NCI-H1694 treated with DMSO at 0.1 percent for 48 hours (cell line): ENCODE measurements around the gene C1orf94.
"Not testable (repeated sequence)": the region's sequence is repeated elsewhere in the genome, so short reads cannot be mapped to it uniquely, and the experiment has no call there.

Experiments
- DNase-seq: peaks from one replicate; lab custom pipeline; 2025; lab: John Stamatoyannopoulos, UW

C1orf94 gene

DNA sequence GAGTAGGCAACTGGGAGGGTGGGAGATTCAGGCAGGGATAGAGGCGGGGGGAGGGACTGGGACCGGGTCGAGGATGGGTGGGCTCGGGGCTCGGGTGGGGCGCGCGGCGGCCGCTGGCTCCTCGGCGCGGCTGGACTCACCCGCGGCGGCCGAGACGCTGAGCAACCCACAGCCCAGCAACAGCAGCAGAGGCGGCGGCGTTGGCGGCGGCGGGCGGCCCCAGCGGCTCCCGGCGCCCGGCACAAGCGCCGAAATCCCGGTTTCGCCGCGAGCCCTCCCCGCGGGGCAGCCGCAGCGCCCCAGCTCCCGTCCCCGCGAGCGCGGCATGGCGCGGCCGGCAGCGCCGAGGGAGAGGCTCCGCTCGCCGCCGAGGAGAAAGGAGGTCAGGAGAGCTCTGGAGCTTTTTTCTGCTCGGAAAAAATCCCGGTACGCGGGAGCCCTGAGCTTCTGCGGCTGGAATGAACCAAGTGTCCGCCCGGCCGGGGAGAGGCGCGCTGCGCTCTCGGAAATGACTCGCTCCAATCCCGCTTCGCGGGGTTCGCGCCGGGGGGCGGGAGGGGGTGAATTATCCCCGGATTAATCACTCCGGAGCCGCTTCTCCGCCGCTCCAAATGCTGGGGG is 11.8 kb upstream of the C1orf94 start, which contains the start of gene CSMD2:
Gene CSMD2 (minus strand): TSS at position 460 of the 621 bp plus-strand sequence. CDS start 133 bp downstream, at position 327.
- peak; percentile 6 for DNase-seq

DNA sequence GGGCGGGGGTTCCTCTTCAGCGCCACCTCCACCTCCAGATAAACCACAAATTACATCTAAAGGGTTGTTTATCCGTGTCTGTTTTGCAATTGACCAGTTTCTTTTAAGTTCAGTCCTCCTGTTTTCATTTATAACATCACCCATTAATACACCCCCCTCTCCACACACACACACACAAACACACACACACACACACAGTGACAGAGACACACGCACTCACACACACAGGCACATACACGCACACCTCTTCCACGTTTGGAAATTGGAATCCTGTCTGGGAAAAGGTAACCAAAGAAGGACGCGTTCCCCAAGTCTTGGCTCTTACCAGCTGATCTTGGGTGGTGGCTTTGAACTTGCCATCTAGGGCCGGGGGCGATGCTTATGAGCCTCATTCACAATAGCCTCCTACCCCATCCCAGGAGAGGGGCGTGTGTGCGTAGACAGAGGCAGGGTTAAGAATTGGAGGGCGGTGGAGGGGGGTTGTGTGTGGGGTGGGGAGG is 11.2 kb upstream of the C1orf94 start:
- DNase-seq: no peak

GRCh38 chr1:34166191-34166624 is 10.5 kb upstream of the C1orf94 start:
- no peak for DNase-seq

DNA sequence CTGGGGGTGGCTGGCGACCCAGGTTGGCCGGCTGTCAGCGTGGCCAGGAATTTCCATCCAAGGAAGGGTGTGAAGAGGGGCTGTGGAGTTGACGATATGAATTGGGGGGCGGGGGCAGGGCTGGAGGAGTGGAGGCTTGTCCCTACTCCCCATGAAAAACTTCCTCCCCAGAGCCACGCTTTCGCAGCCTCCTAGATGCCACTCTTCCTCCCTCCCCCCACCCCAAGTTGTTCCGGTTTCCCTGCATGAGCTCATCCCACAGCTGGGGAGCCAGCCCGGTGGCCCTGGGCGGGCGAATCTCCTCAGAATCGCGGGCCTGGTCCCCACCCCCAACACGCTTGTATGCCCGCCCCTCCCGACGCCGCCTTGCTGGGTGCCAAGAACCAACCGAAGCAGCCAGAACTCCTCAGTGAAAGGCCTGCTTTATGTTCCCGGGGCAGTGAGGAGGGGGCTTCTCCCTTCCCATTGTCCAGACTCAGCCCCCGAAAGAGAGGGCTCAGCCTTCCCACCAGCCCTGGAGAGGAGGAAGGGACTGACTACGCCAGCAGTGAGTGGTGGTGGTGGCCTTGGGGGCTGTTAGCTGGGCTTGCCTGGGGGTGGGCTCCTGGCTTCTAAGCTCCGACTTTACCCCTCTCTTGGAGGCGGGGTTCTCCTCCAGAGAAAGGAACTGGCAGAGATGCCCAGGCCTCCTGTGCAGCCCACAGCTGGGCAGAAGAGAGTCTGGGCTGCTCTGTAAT is 9.9 kb upstream of the C1orf94 start:
- DNase-seq: no peak

DNA sequence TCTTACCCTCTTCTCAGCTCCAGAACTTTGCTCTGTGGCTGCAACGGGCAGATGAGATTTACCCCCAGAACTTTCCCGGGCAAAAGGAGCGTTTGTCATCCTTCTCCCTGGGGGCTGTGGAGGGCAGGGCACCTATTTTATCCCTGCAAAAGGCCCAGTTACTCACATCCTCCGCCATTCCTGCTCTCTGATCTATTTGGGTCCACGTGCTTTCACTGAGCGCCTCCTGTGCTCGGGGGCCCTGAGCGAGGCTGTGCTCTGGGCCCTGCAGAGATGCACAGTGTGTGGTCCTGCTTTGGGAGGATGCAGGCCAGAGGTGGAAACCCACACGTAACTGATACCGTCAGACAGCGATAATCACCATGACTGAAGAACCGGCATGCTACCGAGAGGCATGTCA is 9.3 kb upstream of the C1orf94 start:
- DNase-seq: no peak

GRCh38 chr1:34175744-34176143 is 963 bp upstream of the C1orf94 start:
- no peak for DNase-seq

GRCh38 chr1:34178072-34178471 is 1.4 kb downstream of the C1orf94 start:
- no peak for DNase-seq

- not testable (repeated sequence) for DNase-seq
Measured at GRCh38 chr1:34183381-34183780, 6.7 kb downstream of the C1orf94 start.

GRCh38 chr1:34186741-34187494 is 10.2 kb downstream of the C1orf94 start:
- DNase-seq: no peak

GRCh38 chr1:34188418-34188817 is 11.7 kb downstream of the C1orf94 start:
- DNase-seq: no peak

DNA sequence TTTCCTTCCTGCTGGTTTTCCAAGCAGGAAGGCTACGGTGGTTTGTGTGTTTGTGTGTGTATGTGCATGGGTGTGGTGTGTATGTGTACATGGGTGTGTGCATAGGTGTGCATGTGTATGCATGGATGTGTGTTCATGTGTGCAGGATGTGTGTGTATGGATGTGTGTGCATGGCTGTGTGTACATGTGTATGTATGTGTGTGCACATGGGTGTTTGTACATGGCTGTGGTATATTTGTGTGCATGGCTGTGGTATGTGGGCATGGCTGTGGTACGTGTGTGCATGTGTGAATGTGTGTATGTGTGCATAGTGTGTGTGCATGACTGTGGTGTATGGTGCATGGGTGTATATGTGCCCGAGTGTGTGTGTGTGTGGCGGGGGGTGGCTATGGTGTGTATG is 12.3 kb downstream of the C1orf94 start:
- DNase-seq: no peak

DNA sequence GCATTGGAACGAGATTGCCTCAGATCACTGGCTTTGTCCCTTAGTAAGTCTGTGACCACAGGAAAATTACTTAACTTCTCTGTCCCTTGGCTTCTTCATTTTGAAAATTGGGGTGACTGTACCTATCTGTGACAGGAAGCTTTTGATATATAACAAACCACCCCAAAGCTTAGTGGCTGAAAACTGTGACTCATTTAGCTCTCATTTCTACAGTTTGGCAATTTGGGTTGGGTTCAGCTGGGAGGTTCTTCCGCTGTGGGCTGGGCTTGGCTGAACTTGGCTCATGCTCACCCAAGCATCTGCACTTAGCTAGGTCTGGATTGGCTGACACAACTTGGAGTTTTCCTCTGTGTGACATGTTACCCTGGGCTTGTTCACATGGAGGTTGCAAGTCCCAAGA is 14.0 kb downstream of the C1orf94 start:
- DNase-seq: no peak

DNA sequence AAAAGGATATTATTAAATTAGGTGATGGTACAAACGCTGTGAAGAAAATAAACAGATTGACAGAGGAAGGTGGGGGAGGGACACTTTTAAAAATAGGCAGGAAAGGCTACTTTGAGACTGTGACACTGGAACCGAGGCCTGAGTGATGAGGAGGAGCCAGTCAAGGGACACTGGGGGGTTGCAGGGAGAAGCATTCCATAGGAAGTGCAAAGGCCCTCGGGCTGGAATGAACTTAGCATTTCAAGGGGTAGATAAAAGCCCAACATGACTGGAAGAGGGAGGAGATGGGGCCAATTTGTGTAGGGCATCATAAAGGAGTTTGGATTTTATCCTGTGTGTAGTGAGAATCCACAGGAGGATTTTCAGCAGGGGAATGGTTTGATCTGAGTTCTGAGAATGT is 15.9 kb downstream of the C1orf94 start:
- no peak for DNase-seq

- no peak for DNase-seq
Measured at GRCh38 chr1:34199927-34200326, 23.2 kb downstream of the C1orf94 start.

DNA sequence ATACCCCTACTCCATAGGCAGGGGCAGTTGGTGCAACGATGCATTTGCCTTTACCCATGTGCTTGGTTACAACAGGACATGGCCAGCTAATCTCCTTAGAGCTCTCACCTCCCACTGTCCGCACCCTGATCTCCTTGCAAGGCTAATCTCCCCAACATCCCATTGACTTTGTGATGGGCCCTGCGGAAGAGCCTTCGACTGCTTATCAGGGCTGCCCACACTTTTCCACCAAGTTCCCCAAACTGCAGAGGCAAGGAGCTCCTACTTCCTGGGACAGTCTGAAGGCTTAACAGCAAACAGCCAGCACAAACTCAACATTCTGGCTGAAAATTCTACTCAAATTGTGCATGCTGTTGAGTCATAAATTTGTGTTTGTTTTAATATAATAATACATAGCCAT is 36.0 kb downstream of the C1orf94 start:
- no peak for DNase-seq

DNA sequence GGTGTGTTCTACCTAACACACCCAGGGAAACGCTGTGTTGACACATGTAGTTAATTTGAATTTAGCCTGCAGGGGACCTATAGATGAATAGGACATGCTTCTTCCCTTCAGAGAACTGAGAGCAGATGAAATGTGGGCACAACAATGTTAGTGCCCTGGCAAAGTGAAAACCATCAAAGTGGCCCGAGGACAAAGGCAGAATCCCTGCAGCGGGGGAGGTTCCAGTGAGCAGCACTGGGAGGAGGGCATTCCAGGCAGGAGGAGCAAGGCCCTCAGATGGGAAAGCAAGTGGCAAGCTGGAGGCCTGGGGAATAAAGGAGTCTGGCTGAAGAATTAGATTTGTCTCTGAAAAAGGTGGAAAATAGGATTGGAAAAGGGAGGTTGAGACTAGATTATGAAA is 37.2 kb downstream of the C1orf94 start:
- DNase-seq: no peak

DNA sequence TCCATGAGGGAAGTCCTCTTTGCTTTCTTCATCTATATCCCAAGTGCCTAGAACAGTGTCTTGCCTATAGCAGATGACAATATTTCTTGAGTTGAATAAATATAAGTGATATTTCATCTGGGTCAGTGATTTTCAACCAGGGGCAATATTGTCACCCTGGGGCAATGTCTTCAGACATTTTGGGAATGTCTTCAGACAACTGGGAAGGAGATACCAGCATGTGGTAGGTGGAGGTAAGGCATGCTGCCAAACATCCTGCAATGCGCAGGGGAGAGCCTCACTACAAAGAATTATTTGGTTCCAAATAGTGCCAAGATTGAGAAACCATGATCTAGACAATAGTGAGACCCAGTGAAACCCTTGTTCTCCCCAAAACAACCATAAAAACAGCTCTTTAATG is 54.7 kb downstream of the C1orf94 start:
- DNase-seq: no peak

DNA sequence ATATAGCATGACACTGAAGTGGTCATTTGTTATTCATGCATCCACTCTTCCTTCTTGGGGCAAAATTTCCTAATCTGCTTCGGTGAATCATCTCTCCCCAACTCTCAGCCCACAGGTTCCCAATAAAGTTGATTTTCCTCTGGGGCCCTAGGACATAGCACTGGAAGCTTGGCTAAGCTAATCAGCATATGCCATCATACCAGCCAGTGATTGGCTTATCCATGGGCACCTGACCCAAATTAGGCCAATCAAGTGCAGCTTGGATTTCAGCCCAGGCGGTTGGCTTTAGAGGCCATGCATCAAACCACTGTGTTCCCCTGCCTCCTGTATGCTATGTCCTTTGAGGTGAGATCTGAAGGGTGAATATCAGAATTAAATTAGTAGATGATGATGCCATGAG is 58.9 kb downstream of the C1orf94 start:
- no peak for DNase-seq

GRCh38 chr1:34236089-34236488 is 59.4 kb downstream of the C1orf94 start:
- no peak for DNase-seq

DNA sequence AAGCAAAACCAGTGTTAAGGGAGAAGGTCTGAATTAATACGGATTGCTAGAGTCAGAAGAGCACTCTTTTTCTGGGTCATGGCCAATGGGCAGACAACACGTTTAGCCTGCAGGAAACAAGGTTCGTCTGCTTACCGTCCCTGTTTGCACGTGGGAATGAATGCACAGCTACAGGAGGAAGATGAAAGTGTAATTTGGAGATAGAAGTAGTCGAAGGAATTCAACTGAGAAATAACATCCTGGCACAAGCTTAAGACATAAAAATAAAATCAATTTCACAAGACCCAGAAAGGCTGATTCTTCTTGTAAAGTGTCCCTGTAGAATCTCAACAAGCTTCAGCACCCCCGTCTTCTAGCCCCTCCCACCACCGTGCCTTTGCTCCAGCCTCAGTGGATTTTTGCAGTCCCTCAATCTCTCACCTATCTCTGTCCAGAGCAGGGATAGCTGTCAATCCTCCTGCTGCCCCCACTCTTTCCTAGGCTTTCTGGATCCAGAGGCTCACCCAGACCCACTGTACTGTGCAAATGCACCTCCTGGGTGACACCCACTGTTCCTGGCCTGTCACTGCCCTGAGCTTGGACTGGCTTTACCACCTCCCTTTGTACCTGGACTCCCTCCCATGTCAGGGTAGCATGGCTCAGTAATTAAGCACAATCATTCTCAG is 60.6 kb downstream of the C1orf94 start:
- DNase-seq: no peak

GRCh38 chr1:34245967-34246366 is 69.3 kb downstream of the C1orf94 start:
- DNase-seq: no peak

DNA sequence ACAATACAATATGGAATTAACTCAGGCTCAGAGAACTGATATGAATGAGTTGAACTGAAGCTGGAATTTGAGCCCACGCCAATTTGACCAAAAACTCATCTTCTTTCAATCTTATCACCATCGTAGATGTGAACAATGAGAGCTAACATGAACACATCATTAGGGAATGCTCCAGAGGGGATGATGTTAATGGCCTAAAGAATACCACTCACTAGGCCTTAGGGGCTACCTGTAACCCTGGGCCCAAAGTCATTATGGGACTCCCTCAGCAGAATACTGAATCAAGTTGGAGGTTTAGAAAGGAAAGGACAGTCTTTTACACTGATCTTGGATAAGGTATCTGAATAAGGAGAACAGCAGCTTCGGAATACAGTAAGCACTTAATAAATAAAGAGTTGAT is 73.6 kb downstream of the C1orf94 start:
- no peak for DNase-seq
